ENCODE measurements around the gene CBR1.
"Not testable (repeated sequence)": the region's sequence is repeated elsewhere in the genome, so short reads cannot be mapped to it uniquely, and the experiment has no call there.

CBR1 gene

DNA sequence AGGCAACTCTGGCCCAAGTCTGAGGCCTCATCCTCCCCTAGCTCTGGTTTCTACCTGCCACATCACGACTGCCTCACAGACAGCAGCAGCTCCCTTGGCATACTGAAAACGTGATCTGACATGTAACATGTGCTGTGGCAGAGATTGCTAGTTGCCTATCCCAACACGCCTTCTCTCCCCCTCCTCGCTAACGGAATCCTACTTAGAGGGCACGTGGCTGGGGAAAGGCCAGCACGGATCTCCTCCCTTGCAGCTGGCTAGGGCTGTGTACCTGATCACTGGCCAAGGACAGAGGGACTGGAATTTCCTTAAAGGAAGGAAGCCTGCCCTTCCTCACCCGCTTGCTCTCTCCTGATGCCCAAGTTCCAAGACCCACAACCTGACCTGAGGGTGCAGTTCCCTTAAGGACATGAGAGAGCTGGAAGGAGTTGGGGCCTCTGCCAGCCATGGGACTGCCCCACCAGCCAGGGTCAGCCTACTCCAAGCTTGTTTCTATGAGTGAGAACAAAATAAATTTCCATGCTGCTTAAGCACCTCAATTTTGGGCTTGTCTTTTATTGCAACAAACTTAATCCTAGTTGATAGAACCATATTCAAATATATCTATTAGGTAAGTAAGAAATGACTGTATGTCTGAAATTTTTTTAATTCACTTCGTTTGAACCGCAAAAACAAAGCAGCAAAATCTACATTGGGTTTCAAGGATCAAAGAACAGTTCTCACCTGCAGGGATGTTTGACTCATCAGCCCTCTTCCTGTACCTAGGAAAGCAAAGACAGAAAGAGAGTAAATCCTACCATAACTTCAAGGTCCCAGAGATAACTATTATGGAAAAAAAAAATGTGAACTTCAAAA, 16.7 kb upstream of the CBR1 start:
- no peak for DNase-seq

- DNase-seq: no peak
Observed at GRCh38 chr21:36053715-36054062, 16.1 kb upstream of the CBR1 start.

DNA sequence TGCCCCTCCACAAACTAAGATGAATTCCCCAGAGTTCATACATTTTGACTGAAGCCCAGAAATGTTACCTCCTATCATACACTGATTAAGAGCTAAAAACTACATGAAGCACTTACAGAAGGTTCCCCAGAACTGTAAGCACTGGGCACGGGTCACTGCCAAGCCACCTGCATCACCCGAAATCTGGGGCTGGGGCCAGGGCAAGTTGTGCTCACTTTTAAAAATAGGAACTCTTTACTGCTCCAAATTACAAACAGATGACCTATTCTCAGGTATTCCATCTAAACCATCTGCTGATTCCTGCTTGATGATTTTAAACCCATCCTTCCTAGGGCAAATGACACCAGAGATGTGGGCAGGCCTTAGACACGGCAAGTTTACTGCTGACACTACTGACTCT, 14.3 kb upstream of the CBR1 start:
- no peak for DNase-seq

GRCh38 chr21:36059823-36060158, 10.0 kb upstream of the CBR1 start:
- DNase-seq: no peak

GRCh38 chr21:36060159-36060921, 9.5 kb upstream of the CBR1 start, which contains the start of gene SETD4:
Gene SETD4, minus strand, starts transcription at chr21:36060526. Its CDS starts 1,638 bp downstream, at chr21:36058888.
- peak; percentile 92 for DNase-seq

DNA sequence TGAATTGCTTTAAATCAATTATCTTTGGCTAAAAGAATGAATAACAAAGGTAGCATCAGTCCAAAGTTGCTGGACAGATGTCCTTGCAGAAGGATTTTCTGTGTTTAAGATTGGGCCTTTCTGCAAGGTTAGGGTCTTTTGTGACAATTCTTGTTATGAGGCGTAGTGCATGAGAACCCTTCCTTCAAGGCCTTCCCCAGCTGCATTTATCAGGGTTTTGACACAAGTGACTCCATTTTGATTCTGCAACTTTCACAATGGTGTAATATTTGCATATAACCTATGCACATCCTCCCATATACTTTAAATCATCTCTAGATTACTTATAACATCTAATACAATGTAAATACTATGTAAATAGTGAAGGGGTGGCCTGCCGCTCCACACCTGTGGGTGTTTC, 8.4 kb upstream of the CBR1 start:
- no peak for DNase-seq

- no peak for DNase-seq
Observed at GRCh38 chr21:36063375-36064084, 6.3 kb upstream of the CBR1 start.

- no peak for DNase-seq
Observed at GRCh38 chr21:36064085-36064460, 5.8 kb upstream of the CBR1 start.

- no peak for DNase-seq
Observed at GRCh38 chr21:36065497-36066036, 4.3 kb upstream of the CBR1 start.

DNA sequence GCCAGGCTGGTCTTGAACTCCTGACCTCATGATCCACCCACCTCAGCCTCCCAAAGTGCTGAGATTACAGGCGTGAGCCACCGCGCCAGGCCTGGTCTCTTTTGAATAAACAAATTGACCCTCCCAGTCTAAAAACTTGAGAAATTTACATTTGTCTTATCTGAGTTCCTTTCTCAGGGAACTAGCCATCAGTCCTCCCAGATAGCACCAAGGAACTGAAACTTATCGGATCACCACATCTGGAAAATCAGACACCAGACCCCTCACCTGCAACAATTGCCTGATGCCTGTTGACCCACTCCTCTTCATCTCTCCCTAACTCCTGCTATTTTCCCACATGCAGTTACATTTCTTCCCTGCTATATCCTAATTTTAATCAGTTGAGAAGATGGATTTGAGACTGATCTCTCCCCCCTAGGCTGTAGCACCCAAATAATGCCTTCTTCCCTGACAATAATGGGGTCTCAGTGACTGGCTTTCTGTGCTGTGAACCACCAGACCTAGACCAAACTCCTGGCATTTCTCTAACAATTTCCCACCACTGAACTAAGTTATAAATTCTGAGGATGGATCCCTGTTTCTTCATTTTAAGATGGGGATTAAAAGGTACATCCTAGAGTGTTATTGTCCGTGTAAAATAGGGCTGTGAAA, 951 bp upstream of the CBR1 start:
- DNase-seq: no peak

GRCh38 chr21:36070999-36071398, 1.2 kb downstream of the CBR1 start:
- no peak for DNase-seq

DNA sequence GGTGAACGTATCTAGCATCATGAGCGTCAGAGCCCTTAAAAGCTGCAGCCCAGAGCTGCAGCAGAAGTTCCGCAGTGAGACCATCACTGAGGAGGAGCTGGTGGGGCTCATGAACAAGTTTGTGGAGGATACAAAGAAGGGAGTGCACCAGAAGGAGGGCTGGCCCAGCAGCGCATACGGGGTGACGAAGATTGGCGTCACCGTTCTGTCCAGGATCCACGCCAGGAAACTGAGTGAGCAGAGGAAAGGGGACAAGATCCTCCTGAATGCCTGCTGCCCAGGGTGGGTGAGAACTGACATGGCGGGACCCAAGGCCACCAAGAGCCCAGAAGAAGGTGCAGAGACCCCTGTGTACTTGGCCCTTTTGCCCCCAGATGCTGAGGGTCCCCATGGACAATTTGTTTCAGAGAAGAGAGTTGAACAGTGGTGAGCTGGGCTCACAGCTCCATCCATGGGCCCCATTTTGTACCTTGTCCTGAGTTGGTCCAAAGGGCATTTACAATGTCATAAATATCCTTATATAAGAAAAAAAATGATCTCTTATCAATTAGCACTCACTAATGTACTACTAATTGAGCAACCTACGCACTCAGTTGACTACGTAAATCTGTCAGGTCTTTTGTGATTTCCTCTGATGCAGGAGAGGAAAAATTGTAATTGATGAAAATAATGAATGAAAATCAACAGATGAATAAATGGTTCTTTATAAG, 2.8 kb downstream of the CBR1 start:
- no peak for DNase-seq

DNA sequence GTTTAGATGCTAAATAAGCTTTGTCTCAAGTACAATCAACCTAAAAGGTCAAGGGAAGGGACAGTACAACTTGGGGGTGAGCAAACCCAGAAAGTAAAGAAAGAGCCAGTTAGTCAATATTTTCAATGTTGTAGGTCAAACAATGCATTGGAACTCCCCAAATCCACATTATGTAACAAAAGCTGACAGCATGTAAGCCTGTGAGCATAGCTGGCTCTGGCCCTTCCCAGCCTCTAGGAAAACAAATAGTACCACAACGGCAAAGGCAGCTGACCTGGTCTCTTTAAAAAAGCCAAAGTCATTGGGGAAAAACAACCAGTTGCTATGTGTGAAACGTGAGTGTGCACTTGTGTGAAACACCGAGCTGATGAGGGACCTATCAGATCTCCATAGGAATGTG, 3.4 kb downstream of the CBR1 start:
- no peak for DNase-seq

- DNase-seq: not testable (repeated sequence)
Observed at GRCh38 chr21:36073911-36074310, 4.1 kb downstream of the CBR1 start.

DNA sequence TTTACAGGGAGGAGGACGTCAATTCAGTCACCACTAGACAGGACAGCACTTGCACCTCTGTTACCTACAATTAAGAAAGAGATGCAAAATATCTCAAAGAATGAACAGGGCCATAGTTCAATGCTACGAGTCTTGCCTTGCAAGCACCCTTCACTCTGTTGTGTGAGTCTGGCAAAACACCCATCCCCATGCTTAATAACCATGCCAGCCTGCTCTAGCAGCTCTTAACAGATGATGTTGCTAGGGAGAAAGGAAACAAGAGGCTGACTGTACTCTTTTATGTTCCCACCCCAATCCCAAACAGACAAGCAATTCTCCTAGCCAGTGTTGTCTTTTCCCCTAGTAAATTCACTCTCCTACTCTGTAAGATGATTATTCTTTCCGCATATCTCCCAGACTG, 5.3 kb downstream of the CBR1 start:
- DNase-seq: no peak

- DNase-seq: no peak
Observed at GRCh38 chr21:36075953-36076352, 6.1 kb downstream of the CBR1 start.

GRCh38 chr21:36076878-36077655, 7.2 kb downstream of the CBR1 start:
- no peak for DNase-seq

- no peak for DNase-seq
Observed at GRCh38 chr21:36077758-36078157, 7.9 kb downstream of the CBR1 start.

DNA sequence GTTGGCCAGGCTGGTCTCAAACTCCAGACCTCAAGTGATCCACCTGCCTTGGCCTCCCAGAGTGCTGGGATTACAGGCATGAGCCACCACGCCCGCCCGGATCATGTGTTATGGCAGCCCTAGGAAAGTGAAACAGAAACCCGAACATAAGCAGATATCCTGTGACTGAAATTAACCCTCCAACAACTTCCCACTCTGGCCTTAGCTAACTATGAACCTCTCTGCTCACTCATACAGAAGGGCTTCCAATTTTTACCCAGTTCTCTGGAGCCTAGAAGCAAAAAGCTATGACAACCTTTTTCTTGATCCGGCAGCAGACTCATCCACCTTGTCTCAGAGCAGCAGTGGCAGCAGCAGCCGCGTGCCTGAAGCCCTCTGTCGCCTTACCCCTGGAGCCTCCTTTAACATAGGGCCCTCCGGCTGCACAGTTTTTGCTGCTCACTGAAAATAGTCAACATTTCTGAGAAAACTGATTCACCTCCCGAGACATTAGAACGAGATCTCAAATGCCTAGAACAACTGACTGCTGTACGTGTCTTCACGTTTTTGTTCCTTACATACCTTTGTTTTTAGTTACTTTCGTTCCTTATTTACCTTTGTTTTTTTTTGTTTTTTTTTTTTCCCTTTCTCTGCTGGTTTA, 9.3 kb downstream of the CBR1 start:
- peak; percentile 43 for DNase-seq

GRCh38 chr21:36079671-36080070, 9.8 kb downstream of the CBR1 start:
- no peak for DNase-seq

DNA sequence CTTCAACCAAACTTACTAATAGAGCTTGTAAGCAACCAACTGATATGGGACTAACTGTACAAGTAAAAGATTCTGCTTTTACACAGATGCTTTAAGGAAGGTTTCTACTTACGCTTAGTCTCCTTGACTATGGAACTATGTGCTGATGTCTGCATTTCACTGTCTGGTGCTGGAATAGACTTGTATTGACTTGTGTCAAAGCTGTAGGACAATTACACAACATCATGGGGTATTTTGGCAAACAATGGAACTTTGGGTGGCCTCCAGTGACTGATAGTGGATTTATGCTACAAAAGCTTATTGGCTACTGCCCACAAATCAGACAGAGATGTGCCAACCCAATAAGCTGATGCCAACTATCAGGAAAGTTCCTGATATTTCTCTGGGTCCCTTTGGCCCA, 10.6 kb downstream of the CBR1 start:
- no peak for DNase-seq
